DOHH2 (cell line): ENCODE measurements around the gene GAREM1.

Source experiments
- H3F3A ChIP-seq: fragments of 200-600 bp; sonication (generic), shearing (Covaris generic); 2 replicates; pipeline ENCODE4 v1.6.0; 2016; ENCODE audit warnings: antibody characterized with exemption, mild to moderate bottlenecking; ENCODE audit not compliant: control insufficient read depth, insufficient read depth
- H3K27ac ChIP-seq: fragments of 200-600 bp; sonication (generic); 2 replicates; pipeline ENCODE4 v1.5.1; 2014; ENCODE audit warnings: low read depth, mild to moderate bottlenecking, low read length, moderate library complexity
- H3K27me3 ChIP-seq: fragments of 200-600 bp; sonication (generic); 2 replicates; pipeline ENCODE4 v1.6.1; 2014; ENCODE audit warnings: mild to moderate bottlenecking, low read length, mixed read lengths; ENCODE audit not compliant: control insufficient read depth
- H3K36me3 ChIP-seq: fragments of 200-600 bp; sonication (generic); 2 replicates; pipeline ENCODE4 v1.6.1; 2014; ENCODE audit warnings: mild to moderate bottlenecking, low read length, moderate library complexity, mixed read lengths; ENCODE audit not compliant: control insufficient read depth
- H3K4me1 ChIP-seq: fragments of 200-600 bp; sonication (generic); 2 replicates; pipeline ENCODE4 v1.6.1; 2014; ENCODE audit warnings: mild to moderate bottlenecking, low read length, mixed read lengths; ENCODE audit not compliant: control insufficient read depth
- H3K4me2 ChIP-seq: fragments of 200-600 bp; sonication (generic); 2 replicates; pipeline ENCODE4 v1.6.0; 2014; ENCODE audit warnings: mild to moderate bottlenecking, low read length, moderate library complexity
- H3K4me3 ChIP-seq: fragments of 200-600 bp; sonication (generic); 2 replicates; pipeline ENCODE4 v1.5.1; 2014; ENCODE audit warnings: mild to moderate bottlenecking, low read length, mixed read lengths
- H3K79me2 ChIP-seq: fragments of 200-600 bp; sonication (generic); 2 replicates; pipeline ENCODE4 v1.6.1; 2014; ENCODE audit warnings: mild to moderate bottlenecking, low read length, mixed read lengths; ENCODE audit not compliant: control insufficient read depth
- H3K9me2 ChIP-seq: fragments of 200-600 bp; sonication (generic); replicated peaks from 2 replicates; pipeline ENCODE4 v1.6.1; 2014; ENCODE audit warnings: mild to moderate bottlenecking, low read length, mixed read lengths; ENCODE audit not compliant: control insufficient read depth
- H3K9me3 ChIP-seq: fragments of 200-600 bp; sonication (generic); 2 replicates; pipeline ENCODE4 v1.6.1; 2014; ENCODE audit warnings: antibody characterized with exemption, low read length, mixed read lengths; ENCODE audit not compliant: control insufficient read depth, insufficient read depth
- H4K20me1 ChIP-seq: fragments of 200-600 bp; sonication (generic); 2 replicates; pipeline ENCODE4 v1.6.0; 2014; ENCODE audit warnings: low read depth, mild to moderate bottlenecking, antibody characterized with exemption, low read length, moderate library complexity; ENCODE audit not compliant: control insufficient read depth, insufficient read depth
- CTCF ChIP-seq: fragments of 200-600 bp; sonication (generic); IDR thresholded peaks from one replicate; pipeline ENCODE4 v1.5.1; 2014; ENCODE audit warnings: antibody characterized with exemption, mild to moderate bottlenecking, low read depth, low read length; ENCODE audit not compliant: poor library complexity, severe bottlenecking
- EZH2phosphoT487 ChIP-seq: fragments of 200-600 bp; sonication (generic); IDR thresholded peaks from 2 replicates; pipeline ENCODE4 v1.6.1; 2017; ENCODE audit warnings: borderline replicate concordance, mild to moderate bottlenecking, antibody characterized with exemption, low read length, moderate library complexity, mixed read lengths

The GAREM1 gene

DNA sequence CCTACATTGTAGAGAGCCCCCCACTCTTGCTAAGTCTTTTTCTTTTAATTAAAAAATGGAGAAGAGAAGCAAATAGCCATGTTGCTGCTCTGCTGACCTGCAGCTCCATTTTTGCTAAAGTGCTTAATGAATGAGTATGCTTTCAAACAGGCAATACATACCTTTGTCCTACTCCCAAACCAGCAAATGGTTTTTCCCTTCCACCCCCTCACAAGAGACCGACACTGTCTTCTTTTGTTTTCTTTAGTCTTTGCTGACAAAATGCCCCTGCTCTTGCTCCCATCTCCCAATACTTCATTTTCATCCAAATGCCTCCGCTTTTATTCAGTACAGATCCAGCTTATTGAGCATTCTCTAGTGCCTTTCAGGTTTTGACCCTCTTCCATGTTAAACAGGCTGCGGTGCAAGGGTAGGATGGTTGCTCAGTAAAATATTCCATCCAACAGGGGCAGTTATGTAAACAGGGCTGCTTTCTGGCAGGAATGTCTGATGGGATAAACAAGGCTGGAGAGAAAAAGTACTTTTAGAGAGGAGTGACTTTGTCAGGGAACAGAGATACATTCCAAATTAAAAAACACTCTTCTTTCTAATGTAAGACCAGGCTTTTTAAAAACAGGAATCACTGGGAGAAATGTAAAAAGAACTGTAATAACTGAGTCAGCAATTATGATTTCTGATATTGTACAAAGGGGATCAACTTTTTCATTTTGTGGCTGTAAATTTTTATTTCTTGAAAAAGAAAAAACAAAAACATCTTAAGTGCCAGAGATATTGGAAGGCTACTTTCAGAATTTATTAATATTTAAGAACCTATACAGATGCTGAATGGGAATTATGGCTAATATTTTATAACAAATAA is 144.0 kb downstream of the GAREM1 start:
- Histone ChIP-seq H3K4me1 (peaks cover 5% of the 10 kb centered on the region), H3K9me3 (no peaks in the 10 kb centered on the region), H3K27me3 (no peaks in the 10 kb centered on the region), H4K20me1 (no peaks in the 10 kb centered on the region), H3K79me2 (no peaks in the 10 kb centered on the region), H3F3A (no peaks in the 10 kb centered on the region), H3K4me2 (no peak overlapping the region), H3K4me3 (no peak overlapping the region), H3K36me3 (no peaks in the 10 kb centered on the region), H3K27ac (no peak overlapping the region), H3K9me2 (no peaks in the 10 kb centered on the region)
- TF ChIP-seq CTCF (no peak), EZH2phosphoT487 (no peak)

- H3K27ac ChIP-seq, result no peak overlapping the region
- peaks cover 11% of the 10 kb centered on the region for H3K4me1 ChIP-seq
- H3K9me3 ChIP-seq, result no peaks in the 10 kb centered on the region
- no peaks in the 10 kb centered on the region for H3F3A ChIP-seq
- H3K27me3 ChIP-seq, result no peaks in the 10 kb centered on the region
- H4K20me1 ChIP-seq, result no peaks in the 10 kb centered on the region
- H3K36me3 ChIP-seq, result no peaks in the 10 kb centered on the region
- TF ChIP-seq CTCF (no peak), EZH2phosphoT487 (no peak)
- H3K4me3 ChIP-seq, result no peak overlapping the region
- no peaks in the 10 kb centered on the region for H3K9me2 ChIP-seq
- H3K79me2 ChIP-seq, result no peaks in the 10 kb centered on the region
- H3K4me2 ChIP-seq, result no peak overlapping the region
Observed at GRCh38 chr18:32324181-32324580, 146.5 kb downstream of the GAREM1 start.

- Histone ChIP-seq H4K20me1 (no peaks in the 10 kb centered on the region), H3K9me3 (no peaks in the 10 kb centered on the region), H3K36me3 (no peaks in the 10 kb centered on the region), H3K79me2 (no peaks in the 10 kb centered on the region), H3K27ac (no peak overlapping the region), H3K4me3 (no peak overlapping the region), H3F3A (no peaks in the 10 kb centered on the region), H3K9me2 (no peaks in the 10 kb centered on the region), H3K4me2 (peak overlapping the region; percentile 14; the same call in 1 of the 2 replicates), H3K4me1 (peaks cover 11% of the 10 kb centered on the region), H3K27me3 (no peaks in the 10 kb centered on the region)
- TF ChIP-seq CTCF (no peak), EZH2phosphoT487 (no peak)
Observed at GRCh38 chr18:32321826-32322225, 148.9 kb downstream of the GAREM1 start.
